AG10803 (cell line): ENCODE measurements around the gene KIF14.

Source experiments
- DNase-seq: peaks from one replicate; pipeline ENCODE4 v3.0.0; 2010; ENCODE audit warnings: low read depth
- H3K4me3 ChIP-seq: 2 replicates; pipeline ENCODE4 v1.5.1; 2011; ENCODE audit warnings: mild to moderate bottlenecking, low read length, control low read depth
- TF ChIP-seq, protein P1 (sequence below): conservative IDR thresholded peaks from 2 replicates; pipeline ENCODE4 v1.5.1; 2011; ENCODE audit warnings: mild to moderate bottlenecking, low read length, control low read depth, inconsistent platforms

The KIF14 gene

DNA sequence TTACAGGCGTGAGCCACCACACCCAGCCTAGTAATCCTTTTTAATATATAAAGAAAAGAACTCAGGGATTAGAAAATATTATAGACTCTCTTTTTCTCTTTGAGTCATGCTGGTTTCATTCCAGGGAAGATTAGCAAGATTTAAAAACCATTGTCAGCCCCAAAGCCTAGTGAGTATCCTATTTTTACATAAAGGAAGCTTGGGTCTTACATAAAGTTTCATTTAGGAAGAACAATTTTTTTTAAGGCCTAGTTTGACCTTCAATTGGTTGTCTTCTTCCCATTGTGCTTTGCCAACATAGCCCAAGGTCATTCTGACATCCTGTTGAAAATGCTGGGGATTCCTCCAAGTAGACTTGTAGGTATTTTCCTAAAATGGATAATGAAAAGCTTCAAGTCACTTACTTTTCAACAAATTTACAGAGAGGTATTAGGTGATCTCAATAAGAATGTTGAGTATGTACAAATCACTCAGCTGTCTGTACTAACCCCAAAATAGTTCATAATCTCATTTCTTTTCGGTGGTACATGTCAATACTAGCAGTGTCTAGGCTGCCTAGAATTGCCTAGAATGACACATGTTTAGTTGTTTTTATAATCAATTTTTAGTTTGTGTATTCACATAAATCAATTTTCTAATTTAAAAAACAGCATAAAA is 4.3 kb upstream of the KIF14 start:
- peak; percentile 5 for DNase-seq
- H3K4me3 ChIP-seq, result no peak overlapping the region

GRCh38 chr1:200619894-200620272 is 668 bp downstream of the KIF14 start:
- peak overlapping the region; percentile 87 for H3K4me3 ChIP-seq
- TF ChIP-seq, protein P1, sequence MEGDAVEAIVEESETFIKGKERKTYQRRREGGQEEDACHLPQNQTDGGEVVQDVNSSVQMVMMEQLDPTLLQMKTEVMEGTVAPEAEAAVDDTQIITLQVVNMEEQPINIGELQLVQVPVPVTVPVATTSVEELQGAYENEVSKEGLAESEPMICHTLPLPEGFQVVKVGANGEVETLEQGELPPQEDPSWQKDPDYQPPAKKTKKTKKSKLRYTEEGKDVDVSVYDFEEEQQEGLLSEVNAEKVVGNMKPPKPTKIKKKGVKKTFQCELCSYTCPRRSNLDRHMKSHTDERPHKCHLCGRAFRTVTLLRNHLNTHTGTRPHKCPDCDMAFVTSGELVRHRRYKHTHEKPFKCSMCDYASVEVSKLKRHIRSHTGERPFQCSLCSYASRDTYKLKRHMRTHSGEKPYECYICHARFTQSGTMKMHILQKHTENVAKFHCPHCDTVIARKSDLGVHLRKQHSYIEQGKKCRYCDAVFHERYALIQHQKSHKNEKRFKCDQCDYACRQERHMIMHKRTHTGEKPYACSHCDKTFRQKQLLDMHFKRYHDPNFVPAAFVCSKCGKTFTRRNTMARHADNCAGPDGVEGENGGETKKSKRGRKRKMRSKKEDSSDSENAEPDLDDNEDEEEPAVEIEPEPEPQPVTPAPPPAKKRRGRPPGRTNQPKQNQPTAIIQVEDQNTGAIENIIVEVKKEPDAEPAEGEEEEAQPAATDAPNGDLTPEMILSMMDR, result no peak
- no peak for DNase-seq

More for the DNA sequence above, 4.3 kb upstream of the KIF14 start:
- TF ChIP-seq, protein P1, result no peak

DNA sequence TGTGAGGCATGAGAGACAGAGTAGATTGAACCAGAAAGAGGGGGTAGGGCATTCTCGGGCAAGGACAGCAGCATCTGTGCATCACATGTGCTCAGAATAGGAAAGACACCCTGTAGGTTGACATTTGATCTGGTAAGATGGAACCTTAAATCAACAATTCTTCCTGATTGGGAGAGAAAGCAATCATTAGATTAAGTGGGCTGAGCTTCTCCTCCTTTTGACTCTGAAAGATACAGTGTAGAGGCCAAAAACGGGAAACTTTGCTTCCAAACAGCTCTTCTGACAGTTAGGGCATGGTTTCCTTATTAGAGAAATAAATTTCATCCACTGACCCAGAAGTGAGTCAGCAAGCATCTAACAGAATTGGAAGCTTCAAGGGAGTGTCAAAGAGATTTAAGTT is 9.7 kb downstream of the KIF14 start:
- TF ChIP-seq, protein P1, result no peak
- peak; percentile 73 for DNase-seq
- H3K4me3 ChIP-seq, result peak overlapping the region; percentile 19

DNA sequence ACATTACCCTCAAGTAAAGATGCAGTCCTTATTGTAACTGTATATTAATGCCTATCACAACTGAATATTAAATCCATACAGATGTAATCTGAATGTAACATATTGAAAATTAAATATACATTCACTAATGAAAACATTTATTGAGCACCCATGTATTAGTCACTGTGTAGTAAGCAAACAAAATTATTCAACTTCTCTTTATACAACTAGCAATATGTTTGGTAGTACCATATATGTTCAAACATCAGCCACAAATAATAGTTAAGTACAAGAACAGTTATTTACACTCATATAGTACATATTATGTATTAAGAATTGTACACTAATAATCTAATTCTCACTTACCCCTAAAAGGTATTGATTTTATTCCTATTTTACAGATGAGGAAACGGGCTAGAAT is 17.9 kb downstream of the KIF14 start:
- TF ChIP-seq, protein P1, result no peak
- DNase-seq, result no peak
- no peak overlapping the region for H3K4me3 ChIP-seq

GRCh38 chr1:200590001-200590400 is 30.6 kb downstream of the KIF14 start:
- TF ChIP-seq, protein P1, result no peak
- peak; percentile 6 for DNase-seq
- H3K4me3 ChIP-seq, result no peak overlapping the region

GRCh38 chr1:200588698-200589097 is 31.9 kb downstream of the KIF14 start:
- TF ChIP-seq, protein P1, result no peak
- H3K4me3 ChIP-seq, result no peak overlapping the region
- DNase-seq, result no peak

DNA sequence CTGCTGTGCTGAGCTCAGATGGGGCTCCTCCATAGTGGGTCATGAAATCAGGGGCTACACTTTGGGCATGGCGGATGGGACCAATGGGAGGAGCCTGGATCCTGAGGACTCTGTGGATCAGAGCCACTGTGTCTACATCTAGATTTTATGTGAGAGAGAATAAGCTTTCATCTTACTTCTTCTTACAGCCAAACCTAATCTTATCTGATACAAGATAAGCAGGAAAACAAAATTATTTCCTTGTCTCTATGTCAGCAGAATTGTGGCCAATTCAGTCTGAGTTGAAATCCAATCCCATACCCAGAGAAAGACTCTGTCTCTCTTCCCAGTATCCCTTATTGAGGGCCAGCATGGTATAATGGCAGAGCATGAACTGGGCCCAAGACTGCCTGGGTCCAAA is 56.2 kb downstream of the KIF14 start:
- DNase-seq, result no peak
- H3K4me3 ChIP-seq, result no peak overlapping the region
- TF ChIP-seq, protein P1, result no peak
